ENCODE data around the gene EMID1.

Gene EMID1

DNA sequence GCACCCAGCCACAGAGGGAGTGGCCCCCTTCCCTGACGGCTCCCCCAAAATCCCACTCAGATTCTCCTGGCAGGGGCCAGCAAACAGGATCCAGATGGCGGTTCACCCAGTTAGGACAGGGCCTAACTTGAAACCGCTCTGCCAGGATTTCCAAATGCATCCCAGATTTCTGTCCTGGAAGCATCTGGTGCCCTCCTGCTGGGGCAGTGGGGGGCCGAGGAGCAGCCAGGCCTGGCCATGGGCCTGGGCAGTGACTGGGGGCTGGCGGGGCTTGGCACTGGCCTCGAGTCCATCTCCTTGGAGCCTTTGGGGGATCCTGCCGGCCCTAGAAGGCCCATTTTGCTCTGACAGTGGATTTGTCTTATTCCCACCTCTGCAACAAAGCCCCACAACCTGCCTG, 17.9 kb upstream of the EMID1 start:
- no peak for TF ChIP-seq EZH2phosphoT487 (IDR thresholded peaks at IDR 0.05; ENCODE audit: borderline replicate concordance)
- TF ChIP-seq, protein P1, sequence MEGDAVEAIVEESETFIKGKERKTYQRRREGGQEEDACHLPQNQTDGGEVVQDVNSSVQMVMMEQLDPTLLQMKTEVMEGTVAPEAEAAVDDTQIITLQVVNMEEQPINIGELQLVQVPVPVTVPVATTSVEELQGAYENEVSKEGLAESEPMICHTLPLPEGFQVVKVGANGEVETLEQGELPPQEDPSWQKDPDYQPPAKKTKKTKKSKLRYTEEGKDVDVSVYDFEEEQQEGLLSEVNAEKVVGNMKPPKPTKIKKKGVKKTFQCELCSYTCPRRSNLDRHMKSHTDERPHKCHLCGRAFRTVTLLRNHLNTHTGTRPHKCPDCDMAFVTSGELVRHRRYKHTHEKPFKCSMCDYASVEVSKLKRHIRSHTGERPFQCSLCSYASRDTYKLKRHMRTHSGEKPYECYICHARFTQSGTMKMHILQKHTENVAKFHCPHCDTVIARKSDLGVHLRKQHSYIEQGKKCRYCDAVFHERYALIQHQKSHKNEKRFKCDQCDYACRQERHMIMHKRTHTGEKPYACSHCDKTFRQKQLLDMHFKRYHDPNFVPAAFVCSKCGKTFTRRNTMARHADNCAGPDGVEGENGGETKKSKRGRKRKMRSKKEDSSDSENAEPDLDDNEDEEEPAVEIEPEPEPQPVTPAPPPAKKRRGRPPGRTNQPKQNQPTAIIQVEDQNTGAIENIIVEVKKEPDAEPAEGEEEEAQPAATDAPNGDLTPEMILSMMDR (conservative IDR thresholded peaks at IDR 0.05; ENCODE audit: low read length): no peak
- no peaks in the 10 kb centered on the region for H3K79me2 ChIP-seq (ENCODE audit: insufficient read depth, low read length)
- H3K36me3 ChIP-seq (ENCODE audit: insufficient read depth, low read length): no peaks in the 10 kb centered on the region
- no peaks in the 10 kb centered on the region; the same call in 1 of the 2 replicates for H3F3A ChIP-seq (ENCODE audit: low read depth)
- H3K9me2 ChIP-seq (replicated peaks; ENCODE audit: low read depth, low read length): no peaks in the 10 kb centered on the region
- no peaks in the 10 kb centered on the region for H3K27me3 ChIP-seq (ENCODE audit: insufficient read depth, low read length, poor library complexity, severe bottlenecking)
- H4K20me1 ChIP-seq (ENCODE audit: insufficient read depth, low read length, poor library complexity, severe bottlenecking): no peaks in the 10 kb centered on the region
- no peak overlapping the region for H3K9ac ChIP-seq (ENCODE audit: low read depth, low read length, poor library complexity, severe bottlenecking)
- H3K9me3 ChIP-seq (ENCODE audit: insufficient read depth, low read depth, low read length): no peaks in the 10 kb centered on the region
- no peak overlapping the region for H2AFZ ChIP-seq (ENCODE audit: low read length)
- no peak overlapping the region for H3K4me3 ChIP-seq (ENCODE audit: low read length, poor library complexity, severe bottlenecking)
- H3K4me2 ChIP-seq (ENCODE audit: low read depth, low read length, poor library complexity, severe bottlenecking): no peak overlapping the region
- H3K4me1 ChIP-seq (ENCODE audit: insufficient read depth, low read length, poor library complexity, severe bottlenecking): peaks cover 3% of the 10 kb centered on the region

DNA sequence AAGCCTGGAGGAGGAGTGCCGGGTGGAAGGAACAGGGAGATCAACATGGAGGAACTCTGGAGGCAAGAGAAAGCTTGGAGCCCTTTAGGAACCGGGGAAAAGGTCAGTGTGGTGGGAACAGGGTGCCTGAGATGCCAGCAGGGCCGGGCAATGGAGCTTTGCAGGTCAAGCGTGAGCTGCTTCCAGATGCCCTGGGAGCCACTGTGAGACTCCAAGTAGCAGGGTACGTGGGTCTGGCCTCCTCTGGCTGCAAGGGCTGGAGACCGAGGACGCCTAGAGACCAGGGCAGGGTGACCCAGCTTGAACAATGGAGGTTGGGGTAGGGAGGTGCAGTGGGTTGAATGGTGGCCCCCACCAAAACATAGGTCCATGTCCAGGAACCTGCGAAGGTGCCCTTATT, 15.6 kb upstream of the EMID1 start:
- H3K4me3 ChIP-seq (ENCODE audit: low read length, poor library complexity, severe bottlenecking): no peak overlapping the region
- H3K79me2 ChIP-seq (ENCODE audit: insufficient read depth, low read length): no peaks in the 10 kb centered on the region
- TF ChIP-seq EZH2phosphoT487 (IDR thresholded peaks at IDR 0.05; ENCODE audit: borderline replicate concordance): no peak
- TF ChIP-seq, protein P1 (conservative IDR thresholded peaks at IDR 0.05; ENCODE audit: low read length): no peak
- no peaks in the 10 kb centered on the region for H3K9me2 ChIP-seq (replicated peaks; ENCODE audit: low read depth, low read length)
- no peaks in the 10 kb centered on the region for H3K36me3 ChIP-seq (ENCODE audit: insufficient read depth, low read length)
- H3K27me3 ChIP-seq (ENCODE audit: insufficient read depth, low read length, poor library complexity, severe bottlenecking): no peaks in the 10 kb centered on the region
- H3K9me3 ChIP-seq (ENCODE audit: insufficient read depth, low read depth, low read length): 0 out of 2 replicates have a peak, but pooled peaks cover 3% of the 10 kb centered on the region
- no peak overlapping the region for H3K4me2 ChIP-seq (ENCODE audit: low read depth, low read length, poor library complexity, severe bottlenecking)
- no peak overlapping the region for H2AFZ ChIP-seq (ENCODE audit: low read length)
- H3K4me1 ChIP-seq (ENCODE audit: insufficient read depth, low read length, poor library complexity, severe bottlenecking): peaks cover 11% of the 10 kb centered on the region
- peak overlapping the region; percentile 15 for H3K9ac ChIP-seq (ENCODE audit: low read depth, low read length, poor library complexity, severe bottlenecking)
- no peaks in the 10 kb centered on the region; the same call in 1 of the 2 replicates for H3F3A ChIP-seq (ENCODE audit: low read depth)
- H4K20me1 ChIP-seq (ENCODE audit: insufficient read depth, low read length, poor library complexity, severe bottlenecking): no peaks in the 10 kb centered on the region

DNA sequence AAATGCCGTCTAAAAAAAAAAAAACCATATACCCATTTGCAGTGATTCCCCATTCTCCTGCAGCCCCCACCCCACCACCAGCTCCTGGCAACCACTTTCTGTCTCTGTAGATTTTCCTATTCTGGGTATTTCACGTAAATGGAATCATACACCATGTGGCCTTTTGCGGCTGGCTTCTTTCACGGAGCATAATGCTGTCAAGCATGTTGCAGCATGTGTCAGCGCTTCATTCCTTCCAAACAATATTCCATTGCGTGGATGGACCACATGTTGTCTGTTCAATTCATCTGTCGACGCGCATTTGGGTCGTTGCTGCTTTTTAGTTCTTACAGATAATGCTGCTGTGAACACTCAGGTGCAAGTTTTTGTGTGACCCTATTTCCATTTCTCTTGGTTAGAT, 14.8 kb upstream of the EMID1 start:
- H3F3A ChIP-seq (ENCODE audit: low read depth): peaks cover 2% of the 10 kb centered on the region; the same call in 1 of the 2 replicates
- TF ChIP-seq EZH2phosphoT487 (IDR thresholded peaks at IDR 0.05; ENCODE audit: borderline replicate concordance): no peak
- TF ChIP-seq, protein P1 (conservative IDR thresholded peaks at IDR 0.05; ENCODE audit: low read length): no peak
- H3K9me2 ChIP-seq (replicated peaks; ENCODE audit: low read depth, low read length): no peaks in the 10 kb centered on the region
- no peaks in the 10 kb centered on the region for H4K20me1 ChIP-seq (ENCODE audit: insufficient read depth, low read length, poor library complexity, severe bottlenecking)
- no peak overlapping the region for H3K9ac ChIP-seq (ENCODE audit: low read depth, low read length, poor library complexity, severe bottlenecking)
- peaks cover 2% of the 10 kb centered on the region; the same call in 1 of the 2 replicates for H3K79me2 ChIP-seq (ENCODE audit: insufficient read depth, low read length)
- H3K4me3 ChIP-seq (ENCODE audit: low read length, poor library complexity, severe bottlenecking): no peak overlapping the region
- H2AFZ ChIP-seq (ENCODE audit: low read length): no peak overlapping the region
- 0 out of 2 replicates have a peak, but pooled peaks cover 3% of the 10 kb centered on the region for H3K9me3 ChIP-seq (ENCODE audit: insufficient read depth, low read depth, low read length)
- H3K27me3 ChIP-seq (ENCODE audit: insufficient read depth, low read length, poor library complexity, severe bottlenecking): no peaks in the 10 kb centered on the region
- peaks cover 19% of the 10 kb centered on the region for H3K4me1 ChIP-seq (ENCODE audit: insufficient read depth, low read length, poor library complexity, severe bottlenecking)
- H3K4me2 ChIP-seq (ENCODE audit: low read depth, low read length, poor library complexity, severe bottlenecking): no peak overlapping the region
- H3K36me3 ChIP-seq (ENCODE audit: insufficient read depth, low read length): no peaks in the 10 kb centered on the region

Data from Loucy (cell line).